Testis (tissue), 3 donors: ENCODE data around the gene ALK. TPM values are rescaled to one million over a fixed set of nuclear protein-coding genes. Genes with fewer than 3 reads are reported as not detected.

ENCODE experiments used
- DNase-seq: peaks from one replicate; pipeline ENCODE4 v3.0.0-alpha.2; 2019
- H3K27ac ChIP-seq, 2 donors: fragments of 200-600 bp; sonication (generic); one replicate each; pipeline ENCODE4 v1.5.1; 2019
- H3K27me3 ChIP-seq: fragments of 200-600 bp; sonication (generic); one replicate; pipeline ENCODE4 v1.5.1; 2019
- H3K36me3 ChIP-seq: fragments of 200-600 bp; sonication (generic); one replicate; pipeline ENCODE4 v1.5.1; 2017; ENCODE audit warnings: low read depth; ENCODE audit errors: missing control alignments
- H3K4me1 ChIP-seq: fragments of 200-600 bp; sonication (generic); one replicate; pipeline ENCODE4 v1.5.1; 2019
- H3K4me3 ChIP-seq, 2 donors: fragments of 200-600 bp; sonication (generic); one replicate each; pipeline ENCODE4 v1.5.1; 2017 to 2019
- H3K9me3 ChIP-seq: fragments of 200-600 bp; sonication (generic); one replicate; pipeline ENCODE4 v1.5.1; 2017
- CTCF ChIP-seq, 3 experiments: fragments of 450-650 bp in 2 of 3; fragments of 200-600 bp in 1 of 3; sonication (generic) in 1 of 3; IDR thresholded peaks; one replicate each; pipeline ENCODE4 v1.5.1; 2016 to 2019; ENCODE audit warnings: antibody characterized with exemption in 3 of 3, mild to moderate bottlenecking in 2 of 3, moderate library complexity in 1 of 3
- POLR2A ChIP-seq: fragments of 450-650 bp; IDR thresholded peaks from one replicate; pipeline ENCODE4 v1.6.1; 2017; ENCODE audit warnings: antibody characterized with exemption, mild to moderate bottlenecking, moderate library complexity
- WGBS, 2 donors: methylation state at CpG; one replicate each; pipeline ENCODE4 v1.1.5; 2018; 5-methylcytosine and 5-hydroxymethylcytosine counted together
- intact Hi-C: fragments of 100-400 bp; cut with DNase I; formaldehyde crosslinking; loops from one replicate; pipeline ENCODE4 v1.15.1; 2023; ENCODE audit warnings: low total_unique reads
- polyA plus RNA-seq: library from polyadenylated mRNA; stranded (reverse); fragments of 350-450 nt; fragmentation: Illumina TruSeq; extraction: RNeasy Lipid Tissue Mini Kit (QIAGEN cat#74804); gene quantifications from one replicate; pipeline ENCODE4 v1.2.3, GENCODE V29; 2014; ENCODE audit warnings: low read depth, low replicate concordance; ENCODE audit not compliant: insufficient read depth
- total RNA-seq, 2 donors: library from RNA; depleted of rRNA; stranded (reverse); fragments of >200 nt; gene quantifications; one replicate each; pipeline ENCODE4 v1.2.3, GENCODE V29; 2016

The ALK gene
- total and polyA plus RNA-seq, 3 donors from 2014 or later = 2.1 to 3.8 (median 3.8) TPM

GRCh38 chr2:29412197-29412925 is 509.0 kb downstream of the ALK start:
- no peak overlapping the region for H3K4me3 ChIP-seq
- intact Hi-C loops = no loop called here
- no peaks in the 10 kb centered on the region for H3K9me3 ChIP-seq
- 86 to 100% methylated on average over 1 of the region's 1 CpG for WGBS, 2 donors
- no peaks in the 10 kb centered on the region for H3K27me3 ChIP-seq
- H3K36me3 ChIP-seq = no peaks in the 10 kb centered on the region
- DNase-seq = no peak
- no peak overlapping the region for H3K27ac ChIP-seq
- no peaks in the 10 kb centered on the region for H3K4me1 ChIP-seq
- TF ChIP-seq POLR2A (no peak), CTCF (IDR thresholded peaks at IDR 0.05) (no peak)

- WGBS, 2 donors = 64 to 71% methylated on average over 2 of the region's 2 CpGs
- Histone ChIP-seq H3K4me3 (no peak overlapping the region), H3K36me3 (no peaks in the 10 kb centered on the region), H3K27ac (no peak overlapping the region), H3K27me3 (no peaks in the 10 kb centered on the region), H3K9me3 (no peaks in the 10 kb centered on the region), H3K4me1 (no peaks in the 10 kb centered on the region)
- intact Hi-C loops = no loop called here
- no peak for DNase-seq
- TF ChIP-seq CTCF (IDR thresholded peaks at IDR 0.05) = no peak
- no peak for TF ChIP-seq POLR2A
Measured at GRCh38 chr2:29405707-29406106, 515.7 kb downstream of the ALK start.

GRCh38 chr2:29405266-29405665 is 516.1 kb downstream of the ALK start:
- 82 to 94% methylated on average over 5 of the region's 5 CpGs for WGBS, 2 donors
- H3K4me3 ChIP-seq = no peak overlapping the region
- no peaks in the 10 kb centered on the region for H3K36me3 ChIP-seq
- intact Hi-C loops = no loop called here
- H3K27me3 ChIP-seq = no peaks in the 10 kb centered on the region
- TF ChIP-seq POLR2A = no peak
- TF ChIP-seq CTCF (IDR thresholded peaks at IDR 0.05) = no peak
- no peaks in the 10 kb centered on the region for H3K4me1 ChIP-seq
- H3K27ac ChIP-seq = no peak overlapping the region
- no peaks in the 10 kb centered on the region for H3K9me3 ChIP-seq
- no peak for DNase-seq

GRCh38 chr2:29401994-29402393 is 519.4 kb downstream of the ALK start:
- no peaks in the 10 kb centered on the region for H3K27me3 ChIP-seq
- intact Hi-C loops = no loop called here
- TF ChIP-seq CTCF (IDR thresholded peaks at IDR 0.05) (no peak), POLR2A (no peak)
- WGBS, 2 donors = 82 to 83% methylated on average over 7 of the region's 7 CpGs
- no peaks in the 10 kb centered on the region for H3K36me3 ChIP-seq
- DNase-seq = no peak
- no peaks in the 10 kb centered on the region for H3K4me1 ChIP-seq
- H3K9me3 ChIP-seq = no peaks in the 10 kb centered on the region
- no peak overlapping the region for H3K27ac ChIP-seq
- no peak overlapping the region for H3K4me3 ChIP-seq
